GM10266 (cell line): ENCODE data around the gene NELL1.

Experiments
- DNase-seq: peaks from one replicate; pipeline ENCODE4 v3.0.0; 2012; ENCODE audit errors: extremely low spot score
- CTCF ChIP-seq: IDR thresholded peaks from 2 replicates; pipeline ENCODE4 v1.5.1; 2012; ENCODE audit warnings: mild to moderate bottlenecking, low read depth; ENCODE audit not compliant: control insufficient read depth, insufficient read depth; ENCODE audit errors: missing control alignments

Gene NELL1

GRCh38 chr11:21484039-21484438 is 814.7 kb downstream of the NELL1 start:
- TF ChIP-seq CTCF, result no peak

GRCh38 chr11:21485006-21485405 is 815.6 kb downstream of the NELL1 start:
- no peak for TF ChIP-seq CTCF

More at GRCh38 chr11:21484039-21484438, 814.7 kb downstream of the NELL1 start:
- DNase-seq, result no peak

GRCh38 chr11:21485426-21485825 is 816.0 kb downstream of the NELL1 start:
- no peak for DNase-seq
- no peak for TF ChIP-seq CTCF

More at GRCh38 chr11:21485006-21485405, 815.6 kb downstream of the NELL1 start:
- DNase-seq, result no peak

GRCh38 chr11:21489416-21490115 is 820.2 kb downstream of the NELL1 start:
- no peak for TF ChIP-seq CTCF

GRCh38 chr11:21492931-21493330 is 823.5 kb downstream of the NELL1 start:
- no peak for TF ChIP-seq CTCF
- no peak for DNase-seq

More at GRCh38 chr11:21489416-21490115, 820.2 kb downstream of the NELL1 start:
- DNase-seq, result no peak

- no peak for TF ChIP-seq CTCF
- DNase-seq, result no peak
Observed at GRCh38 chr11:21494946-21495345, 825.6 kb downstream of the NELL1 start.

GRCh38 chr11:21495879-21496278 is 826.5 kb downstream of the NELL1 start:
- no peak for TF ChIP-seq CTCF
- DNase-seq, result no peak
